OCI-LY3 (cell line): ENCODE results near the gene CA12.

Experiments used
- H2AFZ ChIP-seq: fragments of 200-600, 300-600 bp; shearing (Covaris generic); 2 replicates; pipeline ENCODE4 v1.6.0; 2014; ENCODE audit warnings: antibody characterized with exemption, low read depth, low read length
- H3K27ac ChIP-seq: fragments of 200-600, 300-600 bp; sonication (generic); 2 replicates; pipeline ENCODE4 v1.5.1; 2014; ENCODE audit warnings: mild to moderate bottlenecking, low read length, moderate library complexity, mixed read lengths
- H3K27me3 ChIP-seq: fragments of 200-600, 300-600 bp; sonication (generic); 2 replicates; pipeline ENCODE4 v1.6.1; 2014; ENCODE audit warnings: low read depth, low read length, mixed read lengths
- H3K36me3 ChIP-seq: fragments of 200-600, 300-600 bp; sonication (generic); replicated peaks from 2 replicates; pipeline ENCODE3; 2014; ENCODE audit warnings: low read depth, low read length, mixed read lengths
- H3K4me1 ChIP-seq: fragments of 300-600, 200-600 bp; sonication (generic); 2 replicates; pipeline ENCODE4 v1.6.1; 2014; ENCODE audit warnings: low read length, mixed read lengths
- H3K4me2 ChIP-seq: fragments of 200-600, 300-600 bp; sonication (generic); 2 replicates; pipeline ENCODE4 v1.6.1; 2014; ENCODE audit warnings: low read length, mixed read lengths
- H3K4me3 ChIP-seq: fragments of 300-600, 200-600 bp; sonication (generic); 2 replicates; pipeline ENCODE4 v1.5.1; 2014; ENCODE audit warnings: antibody characterized with exemption, mild to moderate bottlenecking, low read length, moderate library complexity
- H3K79me2 ChIP-seq: fragments of 300-600, 200-600 bp; shearing (Covaris generic); 2 replicates; pipeline ENCODE4 v1.6.1; 2014; ENCODE audit warnings: mild to moderate bottlenecking, low read length, mixed read lengths
- H3K9ac ChIP-seq: fragments of 300-600, 200-600 bp; shearing (Covaris generic); 2 replicates; pipeline ENCODE4 v1.6.0; 2014; ENCODE audit warnings: mild to moderate bottlenecking, low read length, moderate library complexity
- H3K9me3 ChIP-seq: fragments of 200-600, 300-600 bp; shearing (Covaris generic); 2 replicates; pipeline ENCODE4 v1.6.1; 2014; ENCODE audit warnings: low read length, mixed read lengths; ENCODE audit not compliant: insufficient read depth
- H4K20me1 ChIP-seq: fragments of 200-600, 300-600 bp; sonication (generic); 2 replicates; pipeline ENCODE4 v1.6.1; 2016; ENCODE audit warnings: low read length, mixed read lengths; ENCODE audit not compliant: insufficient read depth
- EZH2phosphoT487 ChIP-seq: fragments of 200-600 bp; shearing (Covaris generic); IDR thresholded peaks from 2 replicates; pipeline ENCODE4 v1.6.1; 2018; ENCODE audit warnings: antibody characterized with exemption, mixed run types, low read depth
- TF ChIP-seq, protein P1 (sequence below): fragments of 200-600, 300-600 bp; sonication (generic); IDR thresholded peaks from 2 replicates; pipeline ENCODE4 v1.5.1; 2014; ENCODE audit warnings: antibody characterized with exemption, low read length, low read depth

Gene CA12

DNA sequence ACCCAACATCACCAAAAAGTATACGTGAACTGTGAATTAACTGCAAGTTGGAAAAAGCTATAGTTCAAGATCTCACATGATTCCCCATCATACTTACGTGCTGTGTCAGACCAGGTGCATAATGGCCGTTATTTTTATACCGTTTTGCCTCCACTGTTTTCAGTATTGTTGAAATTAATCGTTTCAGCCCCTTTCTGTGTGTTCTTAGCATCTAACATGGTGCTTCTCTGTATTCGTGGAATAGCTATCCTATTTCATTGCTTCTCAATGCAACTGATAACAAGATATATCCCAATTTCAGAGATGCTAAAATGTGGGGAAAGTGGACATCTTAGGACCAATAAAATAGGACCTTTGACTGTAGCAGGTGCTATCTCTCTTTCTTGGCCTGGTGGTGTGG is 13.7 kb downstream of the CA12 start:
- no peaks in the 10 kb centered on the region for H3K9me3 ChIP-seq
- H3K4me1 ChIP-seq = peaks cover 10% of the 10 kb centered on the region
- no peaks in the 10 kb centered on the region for H3K79me2 ChIP-seq
- no peaks in the 10 kb centered on the region for H3K36me3 ChIP-seq
- no peak overlapping the region for H3K27ac ChIP-seq
- no peak overlapping the region for H3K9ac ChIP-seq
- no peaks in the 10 kb centered on the region for H3K27me3 ChIP-seq
- no peak for TF ChIP-seq EZH2phosphoT487
- TF ChIP-seq, protein P1, sequence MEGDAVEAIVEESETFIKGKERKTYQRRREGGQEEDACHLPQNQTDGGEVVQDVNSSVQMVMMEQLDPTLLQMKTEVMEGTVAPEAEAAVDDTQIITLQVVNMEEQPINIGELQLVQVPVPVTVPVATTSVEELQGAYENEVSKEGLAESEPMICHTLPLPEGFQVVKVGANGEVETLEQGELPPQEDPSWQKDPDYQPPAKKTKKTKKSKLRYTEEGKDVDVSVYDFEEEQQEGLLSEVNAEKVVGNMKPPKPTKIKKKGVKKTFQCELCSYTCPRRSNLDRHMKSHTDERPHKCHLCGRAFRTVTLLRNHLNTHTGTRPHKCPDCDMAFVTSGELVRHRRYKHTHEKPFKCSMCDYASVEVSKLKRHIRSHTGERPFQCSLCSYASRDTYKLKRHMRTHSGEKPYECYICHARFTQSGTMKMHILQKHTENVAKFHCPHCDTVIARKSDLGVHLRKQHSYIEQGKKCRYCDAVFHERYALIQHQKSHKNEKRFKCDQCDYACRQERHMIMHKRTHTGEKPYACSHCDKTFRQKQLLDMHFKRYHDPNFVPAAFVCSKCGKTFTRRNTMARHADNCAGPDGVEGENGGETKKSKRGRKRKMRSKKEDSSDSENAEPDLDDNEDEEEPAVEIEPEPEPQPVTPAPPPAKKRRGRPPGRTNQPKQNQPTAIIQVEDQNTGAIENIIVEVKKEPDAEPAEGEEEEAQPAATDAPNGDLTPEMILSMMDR = no peak
- H4K20me1 ChIP-seq = no peaks in the 10 kb centered on the region
- no peak overlapping the region for H2AFZ ChIP-seq
- no peak overlapping the region for H3K4me2 ChIP-seq
- no peak overlapping the region for H3K4me3 ChIP-seq

DNA sequence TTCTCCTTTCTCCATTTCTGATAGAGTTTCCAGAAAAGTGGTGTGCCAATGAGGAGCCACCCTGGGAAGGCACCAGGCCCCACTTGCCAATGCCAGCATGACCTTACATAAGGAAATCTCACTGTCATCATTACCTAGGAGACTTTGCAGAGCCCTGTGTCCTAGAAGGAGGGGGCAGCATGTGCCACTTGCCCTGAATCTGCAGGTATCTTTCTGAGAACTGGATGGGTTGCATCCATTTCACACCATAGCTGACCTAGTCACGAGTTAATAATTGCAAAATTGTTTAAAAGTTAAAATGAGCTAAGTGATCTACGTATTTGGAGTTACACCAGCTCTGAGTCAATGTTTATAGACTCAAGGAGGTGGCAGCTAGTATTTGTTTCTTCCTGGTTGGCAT is 14.3 kb downstream of the CA12 start:
- no peak overlapping the region for H3K27ac ChIP-seq
- H3K36me3 ChIP-seq = no peaks in the 10 kb centered on the region
- H3K9ac ChIP-seq = no peak overlapping the region
- peaks cover 15% of the 10 kb centered on the region for H3K4me1 ChIP-seq
- TF ChIP-seq EZH2phosphoT487 = no peak
- TF ChIP-seq, protein P1 = no peak
- no peaks in the 10 kb centered on the region for H3K27me3 ChIP-seq
- H2AFZ ChIP-seq = no peak overlapping the region
- no peaks in the 10 kb centered on the region for H3K9me3 ChIP-seq
- no peak overlapping the region for H3K4me2 ChIP-seq
- no peaks in the 10 kb centered on the region for H3K79me2 ChIP-seq
- no peak overlapping the region for H3K4me3 ChIP-seq
- H4K20me1 ChIP-seq = no peaks in the 10 kb centered on the region

DNA sequence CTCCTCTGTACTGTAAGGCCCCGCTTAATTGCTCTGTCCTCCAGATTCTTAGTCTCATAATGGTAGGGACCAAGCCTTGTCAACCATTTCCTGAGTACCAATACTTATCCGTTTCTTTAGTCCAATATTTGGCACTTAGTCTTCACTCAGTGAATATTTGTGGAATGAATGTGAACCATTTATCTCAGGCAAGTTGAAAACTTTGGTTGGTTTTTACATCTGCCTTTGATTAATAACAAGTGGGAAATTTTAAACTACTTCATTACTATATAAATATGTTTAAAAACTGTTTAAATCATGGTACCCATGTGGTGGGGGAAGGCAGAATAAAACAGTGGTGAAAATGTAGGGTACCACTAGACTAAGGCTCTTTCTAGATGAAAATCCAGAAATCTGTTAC is 15.2 kb downstream of the CA12 start:
- H3K27me3 ChIP-seq = no peaks in the 10 kb centered on the region
- no peak overlapping the region for H3K9ac ChIP-seq
- TF ChIP-seq, protein P1 = no peak
- TF ChIP-seq EZH2phosphoT487 = no peak
- H3K27ac ChIP-seq = no peak overlapping the region
- H3K4me2 ChIP-seq = no peak overlapping the region
- no peaks in the 10 kb centered on the region for H3K9me3 ChIP-seq
- no peaks in the 10 kb centered on the region for H4K20me1 ChIP-seq
- H3K4me3 ChIP-seq = no peak overlapping the region
- H3K4me1 ChIP-seq = peaks cover 23% of the 10 kb centered on the region
- H2AFZ ChIP-seq = no peak overlapping the region
- H3K36me3 ChIP-seq = no peaks in the 10 kb centered on the region
- no peaks in the 10 kb centered on the region for H3K79me2 ChIP-seq

DNA sequence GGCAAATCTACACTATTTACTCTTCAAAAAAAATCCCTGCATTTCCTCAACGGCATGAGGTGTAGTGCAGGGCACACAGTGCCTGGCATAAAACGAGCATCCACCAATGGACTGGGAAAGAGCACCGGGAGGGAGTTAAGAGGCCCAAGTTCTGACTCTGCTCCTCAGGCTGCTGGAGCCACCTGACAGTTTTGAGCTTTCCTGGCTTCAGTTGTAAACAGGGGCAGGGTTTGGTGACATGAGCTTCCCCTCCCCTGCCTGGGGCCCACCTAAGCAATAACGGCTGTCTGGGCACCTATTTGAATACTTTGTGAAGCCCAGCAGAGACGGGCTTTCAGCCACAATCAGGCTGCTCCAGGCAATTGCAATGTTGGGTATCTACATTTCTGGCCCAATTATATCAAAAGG is 16.4 kb downstream of the CA12 start:
- H3K27ac ChIP-seq = no peak overlapping the region

More for the DNA sequence above, 16.4 kb downstream of the CA12 start:
- Histone ChIP-seq H4K20me1 (no peaks in the 10 kb centered on the region), H3K36me3 (no peaks in the 10 kb centered on the region), H3K4me3 (no peak overlapping the region), H3K9ac (no peak overlapping the region), H3K27me3 (peaks cover 6% of the 10 kb centered on the region; the same call in 1 of the 2 replicates), H3K4me1 (peaks cover 23% of the 10 kb centered on the region), H3K4me2 (no peak overlapping the region), H2AFZ (no peak overlapping the region), H3K9me3 (no peaks in the 10 kb centered on the region), H3K79me2 (no peaks in the 10 kb centered on the region)
- TF ChIP-seq, protein P1 = no peak
- no peak for TF ChIP-seq EZH2phosphoT487
